ENCODE results near the gene MTRFR.

GRCh38 chr12:123267335-123267920 is 34.2 kb downstream of the MTRFR start:
- TF ChIP-seq POLR2A (IDR thresholded peaks at IDR 0.05) (no peak), POLR2AphosphoS5 (IDR thresholded peaks at IDR 0.05) (no peak)

Measured in upper lobe of left lung (tissue), 4 donors.